Lower leg skin (tissue), 4 donors: ENCODE results near the gene APH1A. TPM values are rescaled to one million over a fixed set of nuclear protein-coding genes. Genes with fewer than 3 reads are reported as not detected.
A peak's percentile ranks its signal among the peaks of the same experiment; 100 is the strongest.

ENCODE experiments used
- DNase-seq, 2 donors: peaks; one replicate each; pipeline ENCODE4 v3.0.0-alpha.2; 2019; ENCODE audit warnings: low spot score in 2 of 2
- H3K4me3 ChIP-seq: fragments of 200-600 bp; sonication (generic); 2 replicates; pipeline ENCODE4 v1.5.1; 2017; ENCODE audit warnings: mild to moderate bottlenecking, low read depth; ENCODE audit not compliant: poor library complexity, severe bottlenecking
- POLR2A ChIP-seq, 2 donors: fragments of 450-650 bp; IDR thresholded peaks; one replicate each; pipeline ENCODE4 v1.6.1; 2016 to 2017; ENCODE audit warnings: antibody characterized with exemption in 2 of 2, mild to moderate bottlenecking in 1 of 2, moderate library complexity in 1 of 2
- WGBS, 2 donors: methylation state at CpG; one replicate each; pipeline ENCODE4 v1.1.5; 2018; 5-methylcytosine and 5-hydroxymethylcytosine counted together
- intact Hi-C: fragments of 100-400 bp; cut with DNase I; formaldehyde crosslinking; loops from one replicate; pipeline ENCODE4 v1.15.0; 2023; ENCODE audit warnings: low total_unique reads
- total RNA-seq, 4 donors: library from RNA; depleted of rRNA; stranded (reverse); fragments of >200 nt; gene quantifications; one replicate each; pipeline ENCODE4 v1.1.0, GENCODE V29; 2016
- TF ChIP-seq, protein P1 (sequence below), 3 donors: fragments of 450-650 bp; IDR thresholded peaks; one replicate each; pipeline ENCODE4 v1.5.1; 2016; ENCODE audit warnings: antibody characterized with exemption in 3 of 3, mild to moderate bottlenecking in 3 of 3, moderate library complexity in 2 of 3

APH1A gene
- total RNA-seq, 4 donors from 2014 or later = 113 to 139 (median 126) TPM

DNA sequence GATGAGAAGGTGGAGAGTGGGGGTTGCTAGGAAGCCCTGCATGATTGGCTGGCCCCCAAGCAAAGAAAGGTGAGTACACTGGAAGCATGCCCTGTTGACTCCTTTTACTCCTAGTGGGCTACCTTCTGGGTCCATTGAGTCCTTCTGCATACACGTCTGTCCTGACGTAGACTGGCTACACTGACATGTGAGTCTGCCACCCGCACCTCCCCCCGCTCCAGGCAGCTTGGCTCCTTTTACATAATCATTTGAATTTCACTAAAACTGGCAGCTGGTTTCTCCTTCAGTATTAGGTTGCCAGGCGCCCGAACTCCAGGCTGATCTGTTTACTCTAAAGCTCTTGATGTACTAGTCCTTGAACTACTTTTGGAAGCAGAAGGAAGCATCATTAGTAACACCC lies 33.5 kb upstream of the APH1A start:
- 86 to 90% methylated on average over 6 of the region's 6 CpGs for WGBS, 2 donors
- intact Hi-C loops = no loop called here
- no peak for TF ChIP-seq POLR2A (IDR thresholded peaks at IDR 0.05)
- TF ChIP-seq, protein P1, sequence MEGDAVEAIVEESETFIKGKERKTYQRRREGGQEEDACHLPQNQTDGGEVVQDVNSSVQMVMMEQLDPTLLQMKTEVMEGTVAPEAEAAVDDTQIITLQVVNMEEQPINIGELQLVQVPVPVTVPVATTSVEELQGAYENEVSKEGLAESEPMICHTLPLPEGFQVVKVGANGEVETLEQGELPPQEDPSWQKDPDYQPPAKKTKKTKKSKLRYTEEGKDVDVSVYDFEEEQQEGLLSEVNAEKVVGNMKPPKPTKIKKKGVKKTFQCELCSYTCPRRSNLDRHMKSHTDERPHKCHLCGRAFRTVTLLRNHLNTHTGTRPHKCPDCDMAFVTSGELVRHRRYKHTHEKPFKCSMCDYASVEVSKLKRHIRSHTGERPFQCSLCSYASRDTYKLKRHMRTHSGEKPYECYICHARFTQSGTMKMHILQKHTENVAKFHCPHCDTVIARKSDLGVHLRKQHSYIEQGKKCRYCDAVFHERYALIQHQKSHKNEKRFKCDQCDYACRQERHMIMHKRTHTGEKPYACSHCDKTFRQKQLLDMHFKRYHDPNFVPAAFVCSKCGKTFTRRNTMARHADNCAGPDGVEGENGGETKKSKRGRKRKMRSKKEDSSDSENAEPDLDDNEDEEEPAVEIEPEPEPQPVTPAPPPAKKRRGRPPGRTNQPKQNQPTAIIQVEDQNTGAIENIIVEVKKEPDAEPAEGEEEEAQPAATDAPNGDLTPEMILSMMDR (IDR thresholded peaks at IDR 0.05) = no peak
- no peak overlapping the region for H3K4me3 ChIP-seq
- peak in 1 of 2 donors; percentile 48 for DNase-seq

DNA sequence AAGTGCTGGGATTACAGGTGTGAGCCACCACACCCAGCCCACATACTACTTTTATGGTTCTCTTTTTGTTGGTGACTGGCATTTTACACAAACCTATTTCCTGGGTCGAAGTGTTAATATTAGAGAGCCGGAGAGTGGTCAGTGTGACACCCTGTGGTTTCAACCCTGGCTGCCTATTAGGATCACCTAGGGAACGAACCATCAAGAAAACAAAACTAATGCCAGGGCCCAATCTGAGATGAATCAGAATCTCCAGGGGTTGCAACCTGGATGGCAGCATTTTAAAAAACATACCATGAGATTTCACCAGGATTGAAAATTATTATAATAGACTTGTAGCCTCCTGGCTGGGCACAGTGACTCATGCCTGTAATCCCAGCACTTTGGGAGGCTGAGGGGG lies 30.9 kb upstream of the APH1A start:
- 87 to 90% methylated on average over 3 of the region's 3 CpGs for WGBS, 2 donors
- no peak overlapping the region for H3K4me3 ChIP-seq
- intact Hi-C loops = no loop called here
- TF ChIP-seq, protein P1 (IDR thresholded peaks at IDR 0.05) = no peak
- TF ChIP-seq POLR2A (IDR thresholded peaks at IDR 0.05) = no peak
- no peak for DNase-seq

DNA sequence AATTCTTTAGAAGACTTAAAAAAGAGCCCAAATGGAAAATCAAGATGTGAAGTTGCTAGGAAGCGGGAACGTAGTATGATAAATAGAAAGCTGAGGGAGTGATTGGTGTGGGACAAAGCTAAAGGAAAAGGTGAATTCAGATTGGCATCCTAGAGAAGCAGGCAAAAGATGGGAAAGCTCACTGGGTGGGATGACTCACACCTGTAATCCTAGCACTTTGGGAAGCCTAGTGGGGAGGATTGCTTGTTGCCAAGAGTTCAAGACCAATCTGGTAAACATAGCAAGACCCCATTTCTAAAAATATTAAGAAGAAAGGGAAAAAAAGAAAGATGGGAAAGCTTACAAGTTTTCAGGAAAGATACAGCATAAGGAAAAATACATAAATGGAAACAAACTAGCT lies 26.7 kb upstream of the APH1A start:
- TF ChIP-seq POLR2A (IDR thresholded peaks at IDR 0.05) = no peak
- TF ChIP-seq, protein P1 (IDR thresholded peaks at IDR 0.05) = no peak
- intact Hi-C loops = no loop called here
- WGBS, 2 donors = 90 to 99% methylated on average over 2 of the region's 2 CpGs
- no peak overlapping the region for H3K4me3 ChIP-seq
- DNase-seq = no peak

DNA sequence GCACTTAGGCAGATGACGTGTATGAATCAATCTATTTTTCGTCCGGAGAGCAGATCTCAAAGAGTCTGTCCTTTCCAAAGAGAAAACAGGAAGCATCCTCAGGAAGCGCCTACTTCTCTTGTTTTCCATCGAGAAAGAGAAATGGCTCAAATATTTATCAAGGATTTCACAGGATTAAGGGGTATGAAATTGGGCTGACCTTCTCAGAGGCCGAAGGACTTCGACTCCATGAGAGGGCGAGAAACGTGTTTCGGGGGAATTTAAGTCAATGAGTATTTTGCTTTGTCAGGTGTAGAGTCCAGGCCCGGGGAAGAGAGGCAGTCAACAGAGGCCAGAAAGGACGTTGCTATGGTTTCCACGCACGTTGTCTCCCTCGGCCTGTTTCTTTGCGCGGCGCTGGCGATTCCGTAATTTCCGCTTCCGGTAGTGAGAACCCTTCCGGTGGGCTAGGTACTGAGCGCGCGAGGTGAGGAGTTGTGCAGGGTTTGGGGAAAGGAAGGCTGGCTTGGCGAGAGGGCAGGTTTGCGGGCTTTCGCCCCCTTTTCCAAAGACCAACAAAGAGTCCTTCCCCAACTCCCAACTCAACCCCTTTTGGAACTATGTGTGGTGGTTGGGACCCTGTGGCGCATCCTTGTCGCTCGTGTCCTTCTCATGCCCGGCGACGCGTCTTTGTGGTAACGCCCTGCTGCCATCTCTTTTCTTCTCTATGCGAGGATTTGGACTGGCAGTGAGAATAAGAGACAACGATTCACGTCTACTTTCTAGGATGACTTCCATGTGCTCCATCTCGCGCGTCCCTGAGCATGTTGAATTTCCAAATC lies 24.8 kb upstream of the APH1A start, which contains the start of gene MRPS21:
Gene MRPS21, plus strand, starts transcription at position 429 of the 821 bp plus-strand sequence. CDS start 506 bp downstream, outside the sequence.
- H3K4me3 ChIP-seq = peak within 1 kb of the TSS; percentile 38
- 7 to 8% methylated on average over 43 of the region's 43 CpGs for WGBS, 2 donors
- intact Hi-C loops = no loop called here
- peak; percentile 86 to 97 for DNase-seq
- peak in 1 of 2 donors; percentile 34 for TF ChIP-seq POLR2A (IDR thresholded peaks at IDR 0.05)
- TF ChIP-seq, protein P1 (IDR thresholded peaks at IDR 0.05) = no peak

DNA sequence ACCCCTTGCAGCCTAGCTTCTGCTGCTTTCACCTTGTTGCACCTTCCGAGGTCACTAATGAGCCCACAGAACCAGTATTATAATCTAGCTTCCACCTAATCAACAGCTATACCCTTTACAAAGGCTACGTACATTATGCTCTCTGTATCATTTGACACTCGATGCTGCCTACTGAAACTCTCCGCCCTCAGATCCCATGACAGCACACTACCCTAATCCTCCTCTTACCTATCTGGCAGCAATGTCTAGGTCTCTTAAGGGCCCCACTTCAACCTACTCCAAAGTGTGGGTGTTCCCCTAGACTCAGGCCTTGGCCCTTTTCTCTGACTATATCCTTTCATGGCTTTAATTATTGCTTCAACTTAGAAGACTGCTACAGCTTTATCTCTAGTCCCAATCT lies 20.0 kb upstream of the APH1A start:
- WGBS, 2 donors = 94 to 95% methylated on average over 4 of the region's 4 CpGs
- intact Hi-C loops = no loop called here
- no peak overlapping the region for H3K4me3 ChIP-seq
- TF ChIP-seq, protein P1 (IDR thresholded peaks at IDR 0.05) = no peak
- no peak for TF ChIP-seq POLR2A (IDR thresholded peaks at IDR 0.05)
- no peak for DNase-seq
